Subcutaneous adipose tissue (tissue), 4 donors: Measurements from ENCODE around the gene AADAT. TPM values are rescaled to one million over a fixed set of nuclear protein-coding genes. Genes with fewer than 3 reads are reported as not detected.

Experiments used
- total RNA-seq, 4 donors: library from RNA; depleted of rRNA; stranded (reverse); fragments of >200 nt; gene quantifications; one replicate each; pipeline ENCODE4 v1.1.0, GENCODE V29; 2016
- TF ChIP-seq, protein P1 (sequence below): fragments of 450-650 bp; IDR thresholded peaks from one replicate; pipeline ENCODE4 v1.5.1; 2016; ENCODE audit warnings: low read depth, mild to moderate bottlenecking, control low read depth, antibody characterized with exemption, moderate library complexity

AADAT gene
- total RNA-seq, 4 donors from 2014 or later = 4.1 to 8.8 (median 5.6) TPM

DNA sequence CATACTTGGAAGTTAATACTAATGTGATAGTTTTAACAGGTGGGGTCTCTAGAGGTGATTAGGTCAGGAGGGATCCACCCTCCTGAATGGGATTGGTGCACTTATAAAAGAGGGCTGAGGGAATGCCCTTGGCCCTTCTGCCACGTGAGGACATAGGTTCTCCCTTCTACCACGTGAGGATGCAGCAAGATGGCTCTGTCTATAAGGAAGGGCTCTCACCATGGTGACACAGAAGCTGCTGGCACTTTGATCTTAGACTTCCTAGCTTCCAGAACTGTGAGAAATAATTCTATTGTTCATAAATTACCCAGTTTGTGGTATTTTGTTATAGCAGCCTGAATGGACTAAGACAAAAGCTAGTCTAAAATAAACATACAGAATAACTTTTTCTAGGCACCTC, 1.0 kb downstream of the AADAT start:
- TF ChIP-seq, protein P1, sequence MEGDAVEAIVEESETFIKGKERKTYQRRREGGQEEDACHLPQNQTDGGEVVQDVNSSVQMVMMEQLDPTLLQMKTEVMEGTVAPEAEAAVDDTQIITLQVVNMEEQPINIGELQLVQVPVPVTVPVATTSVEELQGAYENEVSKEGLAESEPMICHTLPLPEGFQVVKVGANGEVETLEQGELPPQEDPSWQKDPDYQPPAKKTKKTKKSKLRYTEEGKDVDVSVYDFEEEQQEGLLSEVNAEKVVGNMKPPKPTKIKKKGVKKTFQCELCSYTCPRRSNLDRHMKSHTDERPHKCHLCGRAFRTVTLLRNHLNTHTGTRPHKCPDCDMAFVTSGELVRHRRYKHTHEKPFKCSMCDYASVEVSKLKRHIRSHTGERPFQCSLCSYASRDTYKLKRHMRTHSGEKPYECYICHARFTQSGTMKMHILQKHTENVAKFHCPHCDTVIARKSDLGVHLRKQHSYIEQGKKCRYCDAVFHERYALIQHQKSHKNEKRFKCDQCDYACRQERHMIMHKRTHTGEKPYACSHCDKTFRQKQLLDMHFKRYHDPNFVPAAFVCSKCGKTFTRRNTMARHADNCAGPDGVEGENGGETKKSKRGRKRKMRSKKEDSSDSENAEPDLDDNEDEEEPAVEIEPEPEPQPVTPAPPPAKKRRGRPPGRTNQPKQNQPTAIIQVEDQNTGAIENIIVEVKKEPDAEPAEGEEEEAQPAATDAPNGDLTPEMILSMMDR = no peak

DNA sequence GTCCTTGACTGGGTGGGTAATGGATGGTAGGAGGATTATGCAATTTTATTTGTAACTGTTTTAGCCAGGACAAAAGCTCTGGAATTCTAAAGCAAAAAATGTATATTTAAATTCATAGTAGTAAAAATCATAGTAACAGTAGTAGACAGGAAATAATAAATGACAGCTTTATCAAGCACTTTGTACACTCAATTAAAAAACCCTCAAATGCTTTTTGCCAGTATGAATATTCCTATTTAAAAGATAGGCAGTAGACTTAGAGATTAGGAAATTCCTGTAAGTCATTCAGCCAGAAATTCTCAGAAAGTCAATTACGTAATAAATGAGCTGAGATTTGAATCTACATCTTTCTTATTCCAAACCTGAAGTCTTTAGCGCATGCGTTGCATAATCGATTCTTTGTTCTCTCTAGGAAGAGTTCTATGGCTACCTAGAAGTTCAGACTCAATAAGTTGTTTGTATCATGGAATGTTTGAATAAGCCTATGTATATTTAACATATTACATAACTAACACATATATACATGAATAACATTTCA, 2.5 kb downstream of the AADAT start:
- TF ChIP-seq, protein P1 = no peak

DNA sequence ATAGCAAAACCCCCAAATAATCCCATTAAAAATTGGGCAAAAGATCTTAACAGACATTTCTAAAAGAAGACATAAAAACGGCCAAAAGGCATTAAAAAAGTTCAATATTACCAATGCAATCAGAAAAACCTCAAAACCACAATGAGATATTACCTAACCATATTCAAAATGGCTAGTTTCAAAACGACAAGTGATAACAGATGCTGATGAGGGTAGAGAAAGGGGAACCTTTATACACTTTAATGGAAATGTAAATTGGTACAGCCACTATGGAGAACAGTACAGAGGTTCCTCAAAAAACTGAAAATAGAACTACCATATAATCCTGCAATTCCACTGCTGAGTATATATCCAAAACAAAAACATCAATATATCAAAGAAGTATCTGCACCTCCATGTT, 6.2 kb downstream of the AADAT start:
- TF ChIP-seq, protein P1 = no peak

DNA sequence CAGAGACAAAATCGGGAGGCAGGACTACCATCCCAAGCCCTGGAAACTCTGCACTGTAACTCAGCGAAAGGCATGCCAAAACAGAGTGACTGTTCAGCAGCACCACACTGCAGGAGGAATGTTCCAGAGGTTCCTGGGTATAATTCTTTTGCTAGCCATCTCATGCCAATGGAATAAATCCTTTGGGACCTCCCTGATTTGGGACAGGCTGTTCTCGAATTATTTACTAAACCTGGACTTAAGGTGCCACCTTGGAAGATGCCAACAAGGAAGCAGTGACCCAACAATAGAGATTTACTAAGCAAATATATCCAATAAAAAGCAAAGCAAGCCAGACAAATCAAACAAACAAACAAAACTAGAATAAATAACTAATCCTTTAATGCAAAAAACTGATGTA, 9.3 kb downstream of the AADAT start:
- TF ChIP-seq, protein P1 = no peak

DNA sequence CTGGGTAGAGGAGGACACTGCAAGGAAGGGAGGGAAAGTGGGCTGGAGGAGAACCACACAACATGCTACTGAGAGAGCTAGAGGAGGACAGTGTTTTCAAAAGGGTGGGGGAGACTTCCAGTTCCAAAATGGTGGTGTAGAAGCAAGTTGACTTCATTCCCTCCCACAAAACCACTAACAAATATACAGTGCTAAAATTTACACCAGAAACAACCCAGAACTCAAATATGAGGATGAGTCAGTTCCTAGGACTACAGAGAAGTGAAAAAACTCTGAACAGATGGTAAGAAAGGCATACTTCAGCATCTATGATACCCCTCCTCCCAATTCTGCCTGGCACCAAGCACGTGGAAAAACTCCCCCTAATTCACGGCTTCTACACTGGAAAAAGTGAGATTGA, 9.8 kb downstream of the AADAT start:
- TF ChIP-seq, protein P1 = no peak

DNA sequence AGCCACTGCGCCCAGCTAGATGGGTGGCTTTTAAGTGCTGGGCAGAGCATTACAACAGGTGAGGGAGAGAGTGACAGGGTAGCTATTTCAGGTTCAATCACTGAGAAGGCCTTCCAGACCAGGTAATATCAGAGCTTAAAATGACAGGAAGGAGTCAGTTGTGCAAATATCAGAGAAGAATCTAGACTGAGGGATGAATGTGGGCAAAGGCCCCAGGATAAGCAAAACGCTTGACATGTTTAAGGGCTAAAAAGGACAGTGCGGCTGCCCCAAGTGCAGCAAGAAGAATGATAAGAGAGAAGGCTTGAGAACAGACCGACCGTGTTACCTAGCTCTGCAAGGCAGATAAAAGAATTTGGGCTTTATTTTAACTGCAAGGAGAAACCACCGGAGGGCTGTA, 18.6 kb downstream of the AADAT start:
- TF ChIP-seq, protein P1 = no peak

DNA sequence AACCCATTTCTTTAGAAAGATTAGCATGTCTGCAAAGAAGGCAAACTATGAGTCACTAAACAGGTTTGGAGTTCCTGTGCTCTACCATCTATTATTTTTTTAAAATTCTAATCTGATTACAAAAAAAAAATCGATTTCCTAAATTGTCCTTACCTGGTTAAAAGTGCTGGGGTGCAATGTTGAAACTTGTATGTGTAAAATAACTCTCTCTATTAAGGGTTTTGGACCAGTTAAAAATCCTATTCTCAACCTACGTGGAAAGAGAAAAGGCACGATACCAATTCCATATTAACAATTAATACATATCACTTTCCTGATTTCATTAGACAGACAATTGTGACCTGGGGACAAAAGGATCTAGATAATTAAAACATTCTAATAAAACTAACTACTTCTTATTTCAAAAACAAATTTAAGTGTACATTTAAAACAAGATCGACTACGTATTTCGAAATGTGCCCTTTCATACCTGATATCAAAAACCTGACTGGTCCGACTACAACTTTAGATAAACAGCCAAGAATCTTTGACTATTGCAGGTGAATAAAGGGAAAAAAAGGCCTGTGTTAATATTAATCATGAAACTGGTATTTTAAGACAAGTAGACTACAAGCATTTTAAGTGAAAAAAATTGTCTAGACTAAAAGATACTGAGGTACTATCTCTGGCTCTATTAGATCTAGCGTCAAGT, 21.2 kb downstream of the AADAT start:
- TF ChIP-seq, protein P1 = no peak
